ENCODE data around the gene ROBO3.

- TF ChIP-seq EZH2 (IDR thresholded peaks at IDR 0.05) (no peak), POLR2AphosphoS5 (IDR thresholded peaks at IDR 0.05; ENCODE audit: borderline replicate concordance, low read depth, low read length) (no peak), FOXP2 (optimal IDR thresholded peaks at IDR 0.05; ENCODE audit: control extremely low read depth, extremely low read length, insufficient read depth) (no peak)
Measured at GRCh38 chr11:124919898-124920297, 54.7 kb downstream of the ROBO3 start.

All from SK-N-MC (cell line).